ENCODE measurements around the gene XRRA1.
"Not testable (repeated sequence)": the region's sequence is repeated elsewhere in the genome, so short reads cannot be mapped to it uniquely, and the experiment has no call there.

The XRRA1 gene

GRCh38 chr11:74826901-74827300 is 122.0 kb downstream of the XRRA1 start:
- no peak for TF ChIP-seq CTCF (IDR thresholded peaks at IDR 0.05; ENCODE audit: low read depth, low read length)
- DNase-seq (ENCODE audit: low read depth, low spot score), result no peak
- no peak overlapping the region for H3K4me3 ChIP-seq (ENCODE audit: low read depth, low read length)
- in situ Hi-C loops (cut with HindIII; ENCODE audit: low sequenced_read_pairs), result no loop called here

- in situ Hi-C loops (cut with HindIII; ENCODE audit: low sequenced_read_pairs); H3K4me3 ChIP-seq (ENCODE audit: low read depth, low read length); DNase-seq (ENCODE audit: low read depth, low spot score): not testable (repeated sequence)
Observed at GRCh38 chr11:74825596-74825995, 123.3 kb downstream of the XRRA1 start.

- in situ Hi-C loops (cut with HindIII; ENCODE audit: low sequenced_read_pairs), result no loop called here
- no peak overlapping the region for H3K4me3 ChIP-seq (ENCODE audit: low read depth, low read length)
- no peak for DNase-seq (ENCODE audit: low read depth, low spot score)
- no peak for TF ChIP-seq CTCF (IDR thresholded peaks at IDR 0.05; ENCODE audit: low read depth, low read length)
Observed at GRCh38 chr11:74824285-74824982, 124.5 kb downstream of the XRRA1 start.

- peak; percentile 80 for DNase-seq (ENCODE audit: low read depth, low spot score)
- in situ Hi-C loops (cut with HindIII; ENCODE audit: low sequenced_read_pairs), result no loop called here
- H3K4me3 ChIP-seq (ENCODE audit: low read depth, low read length), result no peak overlapping the region
- no peak for TF ChIP-seq CTCF (IDR thresholded peaks at IDR 0.05; ENCODE audit: low read depth, low read length)
Observed at GRCh38 chr11:74822170-74822569, 126.7 kb downstream of the XRRA1 start.

- DNase-seq (ENCODE audit: low read depth, low spot score), result peak; percentile 91
Observed at GRCh38 chr11:74820763-74821162, 128.1 kb downstream of the XRRA1 start.

GRCh38 chr11:74819400-74819799 is 129.5 kb downstream of the XRRA1 start:
- DNase-seq (ENCODE audit: low read depth, low spot score), result no peak
- in situ Hi-C loops (cut with HindIII; ENCODE audit: low sequenced_read_pairs), result no loop called here
- TF ChIP-seq CTCF (IDR thresholded peaks at IDR 0.05; ENCODE audit: low read depth, low read length), result no peak
- no peak overlapping the region for H3K4me3 ChIP-seq (ENCODE audit: low read depth, low read length)

More at GRCh38 chr11:74820763-74821162, 128.1 kb downstream of the XRRA1 start:
- in situ Hi-C loops (cut with HindIII; ENCODE audit: low sequenced_read_pairs), result no loop called here
- TF ChIP-seq CTCF (IDR thresholded peaks at IDR 0.05; ENCODE audit: low read depth, low read length), result no peak
- H3K4me3 ChIP-seq (ENCODE audit: low read depth, low read length), result no peak overlapping the region

- in situ Hi-C loops (cut with HindIII; ENCODE audit: low sequenced_read_pairs), result no loop called here
Observed at GRCh38 chr11:74818283-74818946, 130.5 kb downstream of the XRRA1 start.

More at GRCh38 chr11:74818283-74818946, 130.5 kb downstream of the XRRA1 start:
- TF ChIP-seq CTCF (IDR thresholded peaks at IDR 0.05; ENCODE audit: low read depth, low read length), result no peak
- no peak for DNase-seq (ENCODE audit: low read depth, low spot score)
- no peak overlapping the region for H3K4me3 ChIP-seq (ENCODE audit: low read depth, low read length)
